Nephron progenitor cell (in vitro differentiated cells): ENCODE measurements around the gene FGGY.

Experiments used
- DNase-seq: peaks from one replicate; pipeline ENCODE4 v3.0.0; 2021
- H3K27ac Mint-ChIP-seq: 2 replicates; pipeline ENCODE4 v1.8.0; 2021; ENCODE audit warnings: mild to moderate bottlenecking, moderate library complexity, mixed read lengths
- H3K27me3 Mint-ChIP-seq: 2 replicates; pipeline ENCODE4 v1.8.0; 2021; ENCODE audit warnings: mild to moderate bottlenecking, low read depth, mixed read lengths; ENCODE audit not compliant: poor library complexity
- H3K36me3 Mint-ChIP-seq: 2 replicates; pipeline ENCODE4 v1.8.0; 2021; ENCODE audit warnings: low read depth, mixed read lengths
- H3K4me1 Mint-ChIP-seq: 2 replicates; pipeline ENCODE4 v1.8.0; 2021; ENCODE audit warnings: mixed read lengths
- H3K4me3 Mint-ChIP-seq: 2 replicates; pipeline ENCODE4 v1.8.0; 2021; ENCODE audit warnings: mild to moderate bottlenecking, moderate library complexity, mixed read lengths
- H3K9me3 Mint-ChIP-seq: 2 replicates; pipeline ENCODE4 v1.8.0; 2021; ENCODE audit warnings: mild to moderate bottlenecking, moderate library complexity, mixed read lengths
- TF ChIP-seq, protein P1 (sequence below): fragments of 200-600 bp; sonication (generic); IDR thresholded peaks from 2 replicates; pipeline ENCODE4 v1.5.0; 2021; ENCODE audit warnings: antibody characterized with exemption

The FGGY gene

DNA sequence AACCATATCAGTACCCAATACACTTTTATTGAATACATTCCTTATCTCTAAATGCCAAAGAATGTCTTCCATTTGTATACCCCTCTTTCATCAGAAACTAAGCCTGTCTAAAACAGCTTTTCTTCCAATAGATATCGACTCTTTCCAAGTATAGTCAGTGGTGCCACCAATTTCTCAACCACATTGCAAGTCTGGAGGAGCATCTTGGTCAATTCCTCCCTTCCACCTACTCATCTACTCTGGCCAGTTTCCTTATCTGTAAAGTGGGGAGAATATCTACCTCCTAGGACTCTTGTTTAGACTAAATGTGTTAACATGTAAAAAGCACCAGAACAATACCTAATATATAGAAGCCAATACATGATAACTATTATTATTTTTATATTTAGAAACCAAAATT, 28.5 kb upstream of the FGGY start:
- DNase-seq = no peak
- no peaks in the 10 kb centered on the region for H3K4me1 Mint-ChIP-seq

GRCh38 chr1:59271561-59272260, 25.2 kb upstream of the FGGY start:
- peaks cover 24% of the 10 kb centered on the region for H3K9me3 Mint-ChIP-seq
- H3K27me3 Mint-ChIP-seq = no peaks in the 10 kb centered on the region
- no peaks in the 10 kb centered on the region for H3K4me1 Mint-ChIP-seq
- no peak overlapping the region for H3K4me3 Mint-ChIP-seq
- H3K36me3 Mint-ChIP-seq = peaks cover 5% of the 10 kb centered on the region
- TF ChIP-seq, protein P1, sequence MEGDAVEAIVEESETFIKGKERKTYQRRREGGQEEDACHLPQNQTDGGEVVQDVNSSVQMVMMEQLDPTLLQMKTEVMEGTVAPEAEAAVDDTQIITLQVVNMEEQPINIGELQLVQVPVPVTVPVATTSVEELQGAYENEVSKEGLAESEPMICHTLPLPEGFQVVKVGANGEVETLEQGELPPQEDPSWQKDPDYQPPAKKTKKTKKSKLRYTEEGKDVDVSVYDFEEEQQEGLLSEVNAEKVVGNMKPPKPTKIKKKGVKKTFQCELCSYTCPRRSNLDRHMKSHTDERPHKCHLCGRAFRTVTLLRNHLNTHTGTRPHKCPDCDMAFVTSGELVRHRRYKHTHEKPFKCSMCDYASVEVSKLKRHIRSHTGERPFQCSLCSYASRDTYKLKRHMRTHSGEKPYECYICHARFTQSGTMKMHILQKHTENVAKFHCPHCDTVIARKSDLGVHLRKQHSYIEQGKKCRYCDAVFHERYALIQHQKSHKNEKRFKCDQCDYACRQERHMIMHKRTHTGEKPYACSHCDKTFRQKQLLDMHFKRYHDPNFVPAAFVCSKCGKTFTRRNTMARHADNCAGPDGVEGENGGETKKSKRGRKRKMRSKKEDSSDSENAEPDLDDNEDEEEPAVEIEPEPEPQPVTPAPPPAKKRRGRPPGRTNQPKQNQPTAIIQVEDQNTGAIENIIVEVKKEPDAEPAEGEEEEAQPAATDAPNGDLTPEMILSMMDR = no peak
- no peak for DNase-seq
- H3K27ac Mint-ChIP-seq = no peak overlapping the region

More for the DNA sequence above, 28.5 kb upstream of the FGGY start:
- TF ChIP-seq, protein P1 = no peak
- Mint-ChIP-seq H3K27ac (no peak overlapping the region), H3K9me3 (peaks cover 29% of the 10 kb centered on the region), H3K27me3 (no peaks in the 10 kb centered on the region), H3K36me3 (peaks cover 5% of the 10 kb centered on the region), H3K4me3 (no peak overlapping the region)

DNA sequence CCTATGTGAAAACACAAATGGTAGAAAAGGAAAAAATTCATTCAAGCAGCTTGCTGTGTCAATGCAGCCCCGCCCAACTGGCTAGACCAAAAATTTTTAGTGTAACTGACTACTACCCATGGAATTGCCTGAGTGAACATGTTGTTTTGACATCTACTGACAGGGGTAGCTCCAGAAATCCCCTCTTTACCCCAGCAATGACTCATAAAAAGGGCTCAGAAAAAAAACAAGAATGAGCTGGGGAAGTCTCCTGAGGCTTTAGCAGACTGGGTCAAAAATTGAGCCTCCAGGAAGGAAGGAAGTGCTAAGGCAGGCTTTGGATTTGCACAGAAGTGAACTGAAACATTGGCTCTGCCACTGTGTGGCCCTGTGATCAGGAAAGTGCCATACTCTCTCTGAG, 24.4 kb upstream of the FGGY start:
- Mint-ChIP-seq H3K36me3 (peaks cover 5% of the 10 kb centered on the region), H3K27me3 (peaks cover 4% of the 10 kb centered on the region), H3K4me1 (no peaks in the 10 kb centered on the region), H3K27ac (no peak overlapping the region), H3K9me3 (peaks cover 19% of the 10 kb centered on the region), H3K4me3 (no peak overlapping the region)
- DNase-seq = no peak
- TF ChIP-seq, protein P1 = no peak

DNA sequence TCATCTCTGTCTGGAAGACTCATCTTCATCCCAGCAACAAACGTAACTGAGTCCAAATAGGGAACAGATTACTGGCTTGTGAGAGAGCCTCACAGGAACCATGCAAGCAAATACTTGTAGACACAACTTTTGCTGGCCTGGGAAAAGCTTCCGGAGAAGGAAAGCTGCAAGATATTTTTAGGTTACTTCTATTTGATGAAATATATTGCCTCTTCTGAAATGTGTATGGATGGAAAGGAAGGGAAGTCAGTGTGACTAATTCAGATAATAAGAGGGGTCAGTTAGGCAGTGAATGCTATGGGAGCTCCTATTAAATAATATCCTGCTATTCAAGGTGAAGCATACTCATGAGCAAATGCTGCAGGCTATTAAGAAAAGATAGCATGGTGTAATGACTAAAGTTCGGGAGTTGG, 20.4 kb upstream of the FGGY start:
- Mint-ChIP-seq H3K36me3 (peaks cover 5% of the 10 kb centered on the region), H3K4me1 (peaks cover 6% of the 10 kb centered on the region), H3K27ac (peak overlapping the region; percentile 3), H3K9me3 (peaks cover 7% of the 10 kb centered on the region), H3K4me3 (no peak overlapping the region), H3K27me3 (peaks cover 6% of the 10 kb centered on the region)
- no peak for DNase-seq
- TF ChIP-seq, protein P1 = no peak

DNA sequence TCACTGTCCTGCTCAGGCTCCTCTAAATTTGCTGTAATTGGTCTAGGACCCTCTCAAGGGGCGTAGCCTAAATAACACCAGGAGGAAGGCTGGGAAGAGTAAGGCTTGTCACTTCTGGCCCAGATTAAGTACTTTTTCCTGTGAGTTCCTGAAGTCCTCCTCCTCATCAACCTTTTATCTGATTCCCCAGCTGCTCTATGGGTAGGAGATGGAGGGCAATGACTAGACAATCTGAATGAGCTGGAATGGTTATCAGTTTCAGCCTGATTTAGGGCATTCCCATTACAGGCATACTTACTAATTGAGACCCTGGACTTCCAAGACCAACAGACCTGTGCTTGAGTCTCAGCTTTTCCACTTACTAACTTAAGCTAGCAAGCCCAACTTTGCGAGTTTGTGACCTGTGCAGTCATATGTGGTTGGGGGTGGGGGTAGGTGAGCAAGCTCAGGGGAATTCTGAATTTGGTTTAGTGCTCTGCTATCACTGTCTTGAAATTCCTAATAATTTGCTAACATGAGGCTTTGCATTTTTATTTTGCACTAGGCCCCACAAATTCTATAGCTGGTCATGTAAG, 18.0 kb upstream of the FGGY start:
- Mint-ChIP-seq H3K4me1 (peaks cover 13% of the 10 kb centered on the region), H3K36me3 (no peaks in the 10 kb centered on the region), H3K27me3 (peaks cover 6% of the 10 kb centered on the region), H3K4me3 (no peak overlapping the region), H3K27ac (no peak overlapping the region), H3K9me3 (no peaks in the 10 kb centered on the region)
- no peak for DNase-seq
- TF ChIP-seq, protein P1 = no peak

GRCh38 chr1:59279645-59280044, 17.2 kb upstream of the FGGY start:
- no peak for DNase-seq
- no peak overlapping the region for H3K27ac Mint-ChIP-seq
- H3K4me3 Mint-ChIP-seq = no peak overlapping the region
- TF ChIP-seq, protein P1 = no peak
- H3K4me1 Mint-ChIP-seq = peaks cover 13% of the 10 kb centered on the region
- H3K27me3 Mint-ChIP-seq = peaks cover 6% of the 10 kb centered on the region
- no peaks in the 10 kb centered on the region for H3K36me3 Mint-ChIP-seq
- no peaks in the 10 kb centered on the region for H3K9me3 Mint-ChIP-seq
